NT2/D1 (cell line): Measurements from ENCODE around the gene CABLES2.

ENCODE experiments used
- DNase-seq: peaks from one replicate; pipeline ENCODE4 v3.0.0-alpha.2; 2011; ENCODE audit warnings: low read depth, low spot score
- H3K27me3 ChIP-seq: 2 replicates; pipeline ENCODE4 v1.6.0; 2011; ENCODE audit warnings: mild to moderate bottlenecking; ENCODE audit not compliant: insufficient read length, insufficient read depth
- H3K36me3 ChIP-seq: 2 replicates; pipeline ENCODE4 v1.6.1; 2011; ENCODE audit warnings: mild to moderate bottlenecking, low read length, mixed read lengths; ENCODE audit not compliant: insufficient read depth, insufficient read length
- H3K4me1 ChIP-seq: 2 replicates; pipeline ENCODE4 v1.5.1; 2011; ENCODE audit not compliant: insufficient read depth, insufficient read length
- H3K4me3 ChIP-seq: 2 replicates; pipeline ENCODE4 v1.5.1; 2011; ENCODE audit warnings: low read depth; ENCODE audit not compliant: insufficient read length
- H3K9ac ChIP-seq: 2 replicates; pipeline ENCODE4 v1.6.0; 2011; ENCODE audit warnings: low read depth; ENCODE audit not compliant: insufficient read length
- H3K9me3 ChIP-seq: 2 replicates; pipeline ENCODE4 v1.5.1; 2011; ENCODE audit warnings: mild to moderate bottlenecking, low read length; ENCODE audit not compliant: insufficient read depth
- SUZ12 ChIP-seq: IDR thresholded peaks from 2 replicates; pipeline ENCODE4 v1.6.1; 2011; ENCODE audit not compliant: insufficient read length, insufficient read depth; ENCODE audit errors: extremely low read depth
- YY1 ChIP-seq: IDR thresholded peaks from 2 replicates; pipeline ENCODE4 v1.6.1; 2011; ENCODE audit not compliant: insufficient read length, insufficient read depth
- ZNF274 ChIP-seq: IDR thresholded peaks from 2 replicates; pipeline ENCODE4 v1.6.1; 2011; ENCODE audit warnings: mild to moderate bottlenecking, low read depth, low read length

The CABLES2 gene

GRCh38 chr20:62407221-62407992 is at the start of gene CABLES2:
TSS of gene CABLES2 (minus strand) at chr20:62407285. CDS start at chr20:62407276, 9 bp downstream.
- peak; percentile 88 for DNase-seq
- Histone ChIP-seq H3K27me3 (peaks cover 25% of the 10 kb centered on the region), H3K36me3 (peaks cover 10% of the 10 kb centered on the region), H3K9ac (peak within 1 kb of the TSS; percentile 72), H3K4me3 (peak within 1 kb of the TSS; percentile 61), H3K9me3 (no peaks in the 10 kb centered on the region), H3K4me1 (peaks cover 42% of the 10 kb centered on the region)
- TF ChIP-seq ZNF274 (no peak), YY1 (no peak), SUZ12 (no peak)

DNA sequence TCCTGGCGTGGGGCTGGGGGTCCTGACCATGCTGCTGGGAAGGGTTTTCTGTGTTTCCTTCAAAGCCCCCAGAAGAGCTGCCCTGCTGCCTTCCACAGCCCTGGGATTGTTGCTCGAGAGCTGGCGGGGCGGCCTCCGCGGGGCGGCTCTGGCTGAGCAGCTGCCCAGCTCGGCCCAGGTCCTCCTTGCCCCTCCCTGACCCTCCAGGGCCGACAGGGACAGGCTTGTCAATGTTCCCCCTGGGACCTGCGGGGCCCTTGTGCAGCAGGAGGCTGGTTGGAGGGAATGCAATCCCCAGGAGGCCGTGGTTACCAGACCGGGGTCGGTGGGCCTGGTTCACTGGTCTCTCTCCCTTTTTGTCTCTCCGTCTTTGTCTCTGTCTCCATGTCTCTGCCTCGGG is 48.8 kb upstream of the CABLES2 start:
- Histone ChIP-seq H3K4me3 (no peak overlapping the region), H3K9ac (peak overlapping the region; percentile 8), H3K9me3 (no peaks in the 10 kb centered on the region), H3K27me3 (peaks cover 4% of the 10 kb centered on the region), H3K4me1 (peaks cover 29% of the 10 kb centered on the region), H3K36me3 (no peaks in the 10 kb centered on the region)
- DNase-seq: no peak
- no peak for TF ChIP-seq ZNF274
- no peak for TF ChIP-seq YY1
- no peak for TF ChIP-seq SUZ12

DNA sequence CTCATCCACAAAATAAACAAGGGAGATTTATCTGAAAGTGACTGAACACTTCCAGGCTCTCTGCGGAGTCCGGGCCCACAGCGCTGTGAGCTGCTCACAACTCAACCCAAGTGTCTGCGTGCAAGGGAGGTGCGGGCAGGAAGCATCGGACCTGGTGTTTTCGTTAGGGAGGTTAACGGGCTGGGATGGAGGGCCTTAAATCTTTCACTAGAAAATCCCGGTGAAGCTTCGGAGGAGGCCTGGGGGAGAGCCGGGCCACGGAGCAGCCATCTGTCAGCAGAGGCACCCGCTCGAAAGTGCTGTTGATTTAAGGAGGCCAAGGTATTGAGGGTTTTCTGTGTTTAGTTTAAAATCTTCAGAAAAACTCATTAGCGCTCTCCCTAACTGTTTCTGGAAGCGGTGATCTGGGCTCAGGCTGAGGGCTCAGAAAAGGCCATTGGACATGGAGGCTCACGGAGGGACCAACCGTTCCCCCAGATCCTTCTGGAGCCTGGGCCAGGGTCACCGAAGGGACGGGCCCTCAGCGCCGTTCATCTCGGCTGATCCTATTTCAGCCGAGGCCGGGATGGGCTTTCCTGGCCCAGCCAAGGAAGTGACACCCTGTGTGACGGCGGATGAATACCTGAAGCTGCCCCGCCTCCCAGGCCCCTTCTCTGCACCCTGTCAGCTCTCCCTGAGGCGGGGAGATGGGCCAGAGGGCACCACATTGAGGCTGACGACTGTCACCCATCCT is 48.0 kb upstream of the CABLES2 start:
- H3K4me3 ChIP-seq: no peak overlapping the region
- TF ChIP-seq YY1 (no peak), ZNF274 (no peak), SUZ12 (no peak)
- H3K9me3 ChIP-seq: no peaks in the 10 kb centered on the region
- peak overlapping the region; percentile 8 for H3K9ac ChIP-seq
- no peak for DNase-seq
- no peaks in the 10 kb centered on the region for H3K36me3 ChIP-seq
- peaks cover 4% of the 10 kb centered on the region for H3K27me3 ChIP-seq
- peaks cover 34% of the 10 kb centered on the region for H3K4me1 ChIP-seq

DNA sequence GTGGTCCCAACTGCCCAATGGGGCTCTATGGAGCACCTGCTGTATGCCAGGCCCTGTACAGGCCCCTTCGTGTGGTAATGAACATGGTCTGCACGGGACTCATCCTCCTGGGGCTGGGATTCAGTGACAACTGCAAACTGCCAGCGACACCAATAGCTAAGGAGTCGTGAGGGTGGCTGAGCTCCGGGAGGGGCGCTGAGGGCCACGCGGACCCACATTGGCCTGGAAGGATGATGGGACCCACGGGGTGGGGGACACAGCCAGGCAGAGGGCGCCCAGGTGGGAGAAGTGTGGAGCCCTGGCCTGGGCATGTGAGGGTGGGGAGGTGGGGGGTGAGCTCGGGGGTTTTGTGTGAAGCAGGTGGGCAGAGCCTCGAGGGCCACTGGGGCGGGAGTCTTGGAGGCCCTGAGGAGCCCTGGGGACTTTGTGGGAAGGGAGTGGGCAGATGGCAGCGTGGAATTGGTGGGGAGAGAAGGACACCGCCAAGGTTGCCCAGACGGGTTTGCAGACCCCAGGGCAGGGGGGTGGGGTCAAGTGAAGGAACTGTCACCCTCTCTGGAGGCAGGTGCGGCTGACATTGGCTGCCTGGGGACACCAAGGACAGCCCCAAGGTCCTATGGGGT is 46.2 kb upstream of the CABLES2 start:
- H3K27me3 ChIP-seq: peaks cover 4% of the 10 kb centered on the region
- H3K9ac ChIP-seq: no peak overlapping the region
- no peak for TF ChIP-seq YY1
- no peak for DNase-seq
- H3K4me1 ChIP-seq: peaks cover 25% of the 10 kb centered on the region
- no peaks in the 10 kb centered on the region for H3K9me3 ChIP-seq
- no peak overlapping the region for H3K4me3 ChIP-seq
- H3K36me3 ChIP-seq: no peaks in the 10 kb centered on the region

DNA sequence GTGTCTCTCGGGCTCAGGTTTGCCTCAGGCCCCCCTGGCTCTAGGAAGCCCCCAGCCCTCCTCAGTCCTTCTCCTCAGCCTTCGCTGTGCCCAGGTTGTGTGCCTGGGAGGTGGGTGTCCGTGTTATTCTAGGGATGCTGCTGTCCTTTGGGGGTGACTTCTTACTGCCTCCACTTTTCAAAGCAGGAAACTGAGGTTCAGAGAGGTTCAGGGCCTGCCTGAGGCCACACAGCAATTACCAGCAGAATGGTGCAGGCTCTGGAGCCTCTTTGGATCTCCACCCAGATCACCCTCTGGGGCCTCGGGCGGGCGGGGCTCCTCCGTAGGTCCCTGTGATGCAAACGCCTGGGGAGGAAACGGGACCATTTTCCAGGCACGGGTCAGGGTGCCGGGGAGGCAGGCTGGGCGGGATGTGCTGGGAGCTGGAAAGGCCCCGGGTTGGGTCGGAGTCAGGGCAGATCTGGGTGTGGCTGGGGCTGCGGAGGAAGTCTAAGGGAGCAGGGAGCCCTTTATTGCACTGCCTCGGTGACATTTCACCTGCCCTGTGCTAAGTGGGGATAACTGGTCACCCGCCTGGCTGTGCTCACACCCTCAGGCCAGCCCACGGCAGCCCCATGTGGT is 45.5 kb upstream of the CABLES2 start:
- TF ChIP-seq YY1 (no peak), ZNF274 (no peak), SUZ12 (no peak)
- H3K4me3 ChIP-seq: no peak overlapping the region
- H3K9me3 ChIP-seq: no peaks in the 10 kb centered on the region
- H3K36me3 ChIP-seq: no peaks in the 10 kb centered on the region
- peaks cover 21% of the 10 kb centered on the region for H3K4me1 ChIP-seq
- no peak for DNase-seq
- no peak overlapping the region for H3K9ac ChIP-seq
- H3K27me3 ChIP-seq: peaks cover 4% of the 10 kb centered on the region

- Histone ChIP-seq H3K36me3 (no peaks in the 10 kb centered on the region), H3K27me3 (peaks cover 4% of the 10 kb centered on the region), H3K9ac (no peak overlapping the region), H3K4me3 (no peak overlapping the region), H3K9me3 (no peaks in the 10 kb centered on the region), H3K4me1 (peaks cover 21% of the 10 kb centered on the region)
- no peak for DNase-seq
- TF ChIP-seq SUZ12 (no peak), ZNF274 (no peak), YY1 (no peak)
These were observed 44.9 kb upstream of the CABLES2 start for GRCh38 chr20:62451970-62452369.

DNA sequence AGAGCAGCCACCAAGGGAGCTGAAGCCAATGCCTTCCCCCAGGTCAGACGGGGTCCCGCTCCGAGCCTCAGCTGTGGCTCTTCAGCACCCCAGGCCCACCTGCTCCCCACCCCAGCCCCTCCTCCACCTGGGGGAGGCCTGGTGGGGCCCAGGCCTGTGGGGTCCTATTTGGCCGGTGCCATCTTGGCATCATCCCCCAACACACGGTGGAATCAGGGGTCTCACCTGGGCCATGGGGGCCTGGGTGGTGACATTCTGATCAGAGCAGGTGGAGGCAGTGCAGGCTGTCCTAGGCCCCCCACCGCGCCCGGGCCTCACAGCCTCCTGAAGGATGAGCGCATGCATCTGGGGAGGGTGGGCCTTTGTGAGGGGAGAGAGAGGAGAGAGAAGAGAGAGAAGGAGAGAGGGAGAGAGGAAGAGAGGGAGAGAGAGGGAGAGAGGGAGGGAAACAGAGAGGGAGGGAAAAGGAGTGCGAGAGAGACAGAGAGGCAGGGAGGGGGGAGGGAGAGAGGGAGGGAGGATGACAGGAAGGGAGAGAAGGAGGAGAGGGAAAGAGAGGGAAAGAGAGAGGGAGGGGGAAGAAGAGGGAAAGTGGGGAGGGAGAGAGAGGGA is 44.2 kb upstream of the CABLES2 start:
- Histone ChIP-seq H3K36me3 (no peaks in the 10 kb centered on the region), H3K4me1 (peaks cover 28% of the 10 kb centered on the region), H3K4me3 (no peak overlapping the region), H3K9ac (no peak overlapping the region), H3K9me3 (no peaks in the 10 kb centered on the region), H3K27me3 (peaks cover 4% of the 10 kb centered on the region)
- DNase-seq: no peak
- TF ChIP-seq YY1 (no peak), ZNF274 (no peak), SUZ12 (no peak)
